ENCODE measurements around the gene RELL2. TPM values are rescaled to one million over a fixed set of nuclear protein-coding genes. Genes with fewer than 3 reads are reported as not detected.

The RELL2 gene
- total RNA-seq, 1 experiment from 2014 or later: 8.7 TPM

GRCh38 chr5:141646026-141646425 lies 9.2 kb downstream of the RELL2 start:
- DNase-seq (ENCODE audit: low read depth, low spot score): no peak
- RAD21 ChIA-PET (ENCODE audit: low non-redundant PET in 1 of 2, low total read pairs in 2 of 2, uncharacterized antibody in 2 of 2, unreplicated experiment in 2 of 2): no interaction called here
- POLR2A ChIA-PET: no interaction called here

GRCh38 chr5:141647242-141647641 lies 10.4 kb downstream of the RELL2 start:
- intact Hi-C loops (cut with micrococcal nuclease): no loop called here
- no peak overlapping the region for H3K27ac ChIP-seq (ENCODE audit: low read depth, low read length)

More at GRCh38 chr5:141646026-141646425, 9.2 kb downstream of the RELL2 start:
- peaks cover 2 to 3% of the 10 kb centered on the region in 2 experiments; a peak in 2 of 4 replicates for H3K36me3 ChIP-seq (ENCODE audit: control insufficient read depth in 1 of 2, insufficient read depth in 2 of 2, low read length in 2 of 2)
- no peak overlapping the region for H3K4me2 ChIP-seq (ENCODE audit: low read length)
- no peaks in the 10 kb centered on the region for H3K9me2 ChIP-seq (ENCODE audit: insufficient read depth)
- intact Hi-C loops (cut with micrococcal nuclease): no loop called here
- CTCF ChIA-PET: no interaction called here
- H3K9me3 ChIP-seq (ENCODE audit: control insufficient read depth in 1 of 2, insufficient read depth in 1 of 2, low read depth in 1 of 2, low read length in 2 of 2): no peaks in the 10 kb centered on the region
- H3K4me1 ChIP-seq (ENCODE audit: control insufficient read depth in 1 of 2, insufficient read depth in 2 of 2, low read length in 2 of 2): peaks cover 4 to 26% of the 10 kb centered on the region in 2 experiments
- no peaks in the 10 kb centered on the region for H4K20me1 ChIP-seq (ENCODE audit: insufficient read depth)
- no peak overlapping the region for H3K4me3 ChIP-seq (replicated peaks in 1 of 2; ENCODE audit: low read depth in 1 of 2, low read length in 2 of 2)
- BruUV-seq (replicated peaks): no TSS peak
- no peaks in the 10 kb centered on the region for H3K27me3 ChIP-seq (ENCODE audit: insufficient read depth, low read length)
- H2AFZ ChIP-seq (ENCODE audit: low read depth, low read length, poor library complexity, severe bottlenecking): no peak overlapping the region
- no peak for ATAC-seq
- H3K27ac ChIP-seq (ENCODE audit: low read depth, low read length): no peak overlapping the region
- no peaks in the 10 kb centered on the region for H3K79me2 ChIP-seq (ENCODE audit: insufficient read depth, low read length)
- TF ChIP-seq EZH2phosphoT487 (IDR thresholded peaks at IDR 0.05; ENCODE audit: borderline replicate concordance): no peak
- TF ChIP-seq ZNF274 (IDR thresholded peaks at IDR 0.05; ENCODE audit: low read depth, low read length): no peak
- TF ChIP-seq, protein P1, sequence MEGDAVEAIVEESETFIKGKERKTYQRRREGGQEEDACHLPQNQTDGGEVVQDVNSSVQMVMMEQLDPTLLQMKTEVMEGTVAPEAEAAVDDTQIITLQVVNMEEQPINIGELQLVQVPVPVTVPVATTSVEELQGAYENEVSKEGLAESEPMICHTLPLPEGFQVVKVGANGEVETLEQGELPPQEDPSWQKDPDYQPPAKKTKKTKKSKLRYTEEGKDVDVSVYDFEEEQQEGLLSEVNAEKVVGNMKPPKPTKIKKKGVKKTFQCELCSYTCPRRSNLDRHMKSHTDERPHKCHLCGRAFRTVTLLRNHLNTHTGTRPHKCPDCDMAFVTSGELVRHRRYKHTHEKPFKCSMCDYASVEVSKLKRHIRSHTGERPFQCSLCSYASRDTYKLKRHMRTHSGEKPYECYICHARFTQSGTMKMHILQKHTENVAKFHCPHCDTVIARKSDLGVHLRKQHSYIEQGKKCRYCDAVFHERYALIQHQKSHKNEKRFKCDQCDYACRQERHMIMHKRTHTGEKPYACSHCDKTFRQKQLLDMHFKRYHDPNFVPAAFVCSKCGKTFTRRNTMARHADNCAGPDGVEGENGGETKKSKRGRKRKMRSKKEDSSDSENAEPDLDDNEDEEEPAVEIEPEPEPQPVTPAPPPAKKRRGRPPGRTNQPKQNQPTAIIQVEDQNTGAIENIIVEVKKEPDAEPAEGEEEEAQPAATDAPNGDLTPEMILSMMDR (IDR thresholded peaks at IDR 0.05 in 2 of 3, conservative IDR thresholded peaks at IDR 0.05 in 1 of 3; ENCODE audit: borderline replicate concordance in 1 of 3, insufficient read depth in 1 of 3, low read depth in 2 of 3, low read length in 2 of 3): no peak
- H3K9ac ChIP-seq (ENCODE audit: low read length): no peak overlapping the region

More at GRCh38 chr5:141647242-141647641, 10.4 kb downstream of the RELL2 start:
- H3K4me3 ChIP-seq (replicated peaks in 1 of 2; ENCODE audit: low read depth in 1 of 2, low read length in 2 of 2): no peak overlapping the region
- peaks cover 2 to 3% of the 10 kb centered on the region in 2 experiments; a peak in 2 of 4 replicates for H3K36me3 ChIP-seq (ENCODE audit: control insufficient read depth in 1 of 2, insufficient read depth in 2 of 2, low read length in 2 of 2)
- ATAC-seq (no peak), DNase-seq (ENCODE audit: low read depth, low spot score) (no peak)
- TF ChIP-seq SIN3A (IDR thresholded peaks at IDR 0.05; ENCODE audit: low read depth) (no peak), EZH2 (IDR thresholded peaks at IDR 0.05) (no peak), ZNF274 (IDR thresholded peaks at IDR 0.05; ENCODE audit: low read depth, low read length) (no peak), POLR2A (IDR thresholded peaks at IDR 0.05; ENCODE audit: borderline replicate concordance, extremely low read depth, insufficient read depth, insufficient read length) (no peak)
- TF ChIP-seq, protein P1 (IDR thresholded peaks at IDR 0.05 in 2 of 3, conservative IDR thresholded peaks at IDR 0.05 in 1 of 3; ENCODE audit: borderline replicate concordance in 1 of 3, insufficient read depth in 1 of 3, low read depth in 2 of 3, low read length in 2 of 3): no peak
- TF ChIP-seq, protein P2, sequence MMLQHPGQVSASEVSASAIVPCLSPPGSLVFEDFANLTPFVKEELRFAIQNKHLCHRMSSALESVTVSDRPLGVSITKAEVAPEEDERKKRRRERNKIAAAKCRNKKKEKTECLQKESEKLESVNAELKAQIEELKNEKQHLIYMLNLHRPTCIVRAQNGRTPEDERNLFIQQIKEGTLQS (IDR thresholded peaks at IDR 0.05): no peak
- peaks cover 0 to 22% of the 10 kb centered on the region in 2 experiments; a peak in 3 of 4 replicates for H3K4me1 ChIP-seq (ENCODE audit: control insufficient read depth in 1 of 2, insufficient read depth in 2 of 2, low read length in 2 of 2)
- no peak overlapping the region for H3K9ac ChIP-seq (ENCODE audit: low read length)
- BruUV-seq (replicated peaks): no TSS peak
- no peaks in the 10 kb centered on the region for H3K9me3 ChIP-seq (ENCODE audit: control insufficient read depth in 1 of 2, insufficient read depth in 1 of 2, low read depth in 1 of 2, low read length in 2 of 2)
- no peaks in the 10 kb centered on the region for H3K79me2 ChIP-seq (ENCODE audit: insufficient read depth, low read length)
- no peaks in the 10 kb centered on the region for H3K9me2 ChIP-seq (ENCODE audit: insufficient read depth)
- no peaks in the 10 kb centered on the region for H4K20me1 ChIP-seq (ENCODE audit: insufficient read depth)
- H3K27me3 ChIP-seq (ENCODE audit: insufficient read depth, low read length): no peaks in the 10 kb centered on the region
- POLR2A ChIA-PET: no interaction called here
- H3K4me2 ChIP-seq (ENCODE audit: low read length): no peak overlapping the region
- RAD21 ChIA-PET (ENCODE audit: low non-redundant PET in 1 of 2, low total read pairs in 2 of 2, uncharacterized antibody in 2 of 2, unreplicated experiment in 2 of 2): no interaction called here
- CTCF ChIA-PET: no interaction called here
- no peak overlapping the region for H2AFZ ChIP-seq (ENCODE audit: low read depth, low read length, poor library complexity, severe bottlenecking)

All from HCT116 (cell line).